GM18507 (cell line): ENCODE measurements around the gene TBC1D19.

Source experiments
- DNase-seq: peaks from one replicate; pipeline ENCODE4 v3.0.0; 2011; ENCODE audit warnings: low read depth; ENCODE audit not compliant: insufficient read length; ENCODE audit errors: extremely low spot score
- FAIRE-seq: peaks from 2 replicates; lab custom pipeline; 2011; peaks lifted over from hg19 to GRCh38; lab: Jason Lieb, UNC

Gene TBC1D19

GRCh38 chr4:26793735-26794134 lies 209.9 kb downstream of the TBC1D19 start:
- no peak for FAIRE-seq

DNA sequence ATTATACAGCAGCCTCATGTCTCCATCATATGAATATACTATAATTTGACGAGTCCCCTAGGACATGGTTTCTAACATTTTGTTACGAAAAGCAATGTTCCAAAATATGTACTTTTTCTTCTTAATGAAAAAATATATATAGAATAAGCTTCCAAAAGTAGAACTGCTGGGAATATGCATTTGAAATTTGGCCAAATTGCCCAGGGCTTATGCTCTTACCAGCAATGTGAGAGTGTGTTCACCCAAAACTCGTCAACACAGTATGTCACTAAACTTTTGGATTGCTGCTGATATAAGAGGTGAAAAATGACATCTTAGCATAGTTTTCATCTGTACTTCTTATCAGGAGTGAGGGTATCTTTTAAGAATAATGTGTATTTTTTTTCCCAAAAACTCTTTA lies 212.2 kb downstream of the TBC1D19 start:
- no peak for DNase-seq
- FAIRE-seq: no peak

More at GRCh38 chr4:26793735-26794134, 209.9 kb downstream of the TBC1D19 start:
- no peak for DNase-seq

- FAIRE-seq (no peak), DNase-seq (no peak)
These were observed 218.9 kb downstream of the TBC1D19 start for GRCh38 chr4:26802790-26803189.

DNA sequence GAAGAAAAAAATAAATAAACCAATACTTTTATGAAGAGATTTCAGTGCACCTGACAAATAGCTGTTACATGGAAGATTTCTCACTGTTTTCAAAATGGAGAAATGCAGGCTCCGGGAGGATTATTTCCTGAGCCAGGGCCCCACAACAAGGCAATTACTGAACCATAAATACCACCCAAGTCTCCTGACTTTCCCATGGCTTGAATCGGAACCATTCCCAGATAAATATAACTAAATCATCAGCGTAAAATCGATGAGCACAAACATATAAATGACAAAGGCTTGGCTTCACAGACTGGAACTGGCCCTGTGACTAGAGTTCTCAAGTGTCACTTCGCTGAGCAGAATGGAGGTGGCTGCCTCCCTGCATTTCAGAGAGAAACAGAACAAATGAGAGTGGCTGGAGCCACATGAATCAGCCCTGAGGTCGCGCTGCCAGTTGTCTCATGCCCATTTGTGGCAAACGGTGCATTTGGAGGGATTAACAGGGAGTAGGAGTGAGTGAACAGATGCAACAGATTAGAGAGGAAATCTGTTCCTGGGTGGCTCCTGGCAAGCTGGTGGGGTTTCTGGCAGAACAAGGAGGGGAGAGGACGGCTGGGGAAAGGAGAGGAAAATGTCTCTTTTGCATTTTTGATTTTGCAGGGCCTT lies 219.5 kb downstream of the TBC1D19 start:
- no peak for FAIRE-seq
- no peak for DNase-seq

DNA sequence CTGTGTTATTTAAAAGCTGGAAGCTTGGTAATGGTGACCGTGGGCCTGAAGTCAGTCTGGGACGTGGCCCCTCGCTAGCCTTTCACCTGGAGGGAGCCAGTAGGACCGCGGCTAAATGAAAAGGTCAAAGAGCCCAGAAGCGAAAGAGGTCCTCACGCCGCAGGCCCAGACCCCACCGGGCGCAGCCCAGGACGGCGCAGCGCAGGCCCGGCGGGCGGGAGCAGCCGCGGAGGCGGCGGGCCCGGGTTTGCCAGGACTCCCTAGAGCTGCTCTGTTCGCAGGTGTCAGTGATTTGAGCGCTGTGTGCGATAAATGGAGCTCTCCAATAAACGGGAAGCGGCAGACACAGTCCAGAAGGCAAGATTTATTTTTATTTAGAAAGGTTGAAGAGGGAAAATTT lies 220.6 kb downstream of the TBC1D19 start:
- DNase-seq (no peak), FAIRE-seq (no peak)

- FAIRE-seq (no peak), DNase-seq (no peak)
These were observed 221.0 kb downstream of the TBC1D19 start for GRCh38 chr4:26804925-26805324.
